ENCODE data around the gene TRAPPC2L. TPM values are rescaled to one million over a fixed set of nuclear protein-coding genes. Genes with fewer than 3 reads are reported as not detected.

The TRAPPC2L gene
- total RNA-seq, 4 donors from 2014 or later: 30.9 to 49.4 (median 35.4) TPM

GRCh38 chr16:88810912-88811768 lies 45.8 kb upstream of the TRAPPC2L start:
- TF ChIP-seq CTCF (IDR thresholded peaks at IDR 0.05; ENCODE audit: low read depth): no peak

DNA sequence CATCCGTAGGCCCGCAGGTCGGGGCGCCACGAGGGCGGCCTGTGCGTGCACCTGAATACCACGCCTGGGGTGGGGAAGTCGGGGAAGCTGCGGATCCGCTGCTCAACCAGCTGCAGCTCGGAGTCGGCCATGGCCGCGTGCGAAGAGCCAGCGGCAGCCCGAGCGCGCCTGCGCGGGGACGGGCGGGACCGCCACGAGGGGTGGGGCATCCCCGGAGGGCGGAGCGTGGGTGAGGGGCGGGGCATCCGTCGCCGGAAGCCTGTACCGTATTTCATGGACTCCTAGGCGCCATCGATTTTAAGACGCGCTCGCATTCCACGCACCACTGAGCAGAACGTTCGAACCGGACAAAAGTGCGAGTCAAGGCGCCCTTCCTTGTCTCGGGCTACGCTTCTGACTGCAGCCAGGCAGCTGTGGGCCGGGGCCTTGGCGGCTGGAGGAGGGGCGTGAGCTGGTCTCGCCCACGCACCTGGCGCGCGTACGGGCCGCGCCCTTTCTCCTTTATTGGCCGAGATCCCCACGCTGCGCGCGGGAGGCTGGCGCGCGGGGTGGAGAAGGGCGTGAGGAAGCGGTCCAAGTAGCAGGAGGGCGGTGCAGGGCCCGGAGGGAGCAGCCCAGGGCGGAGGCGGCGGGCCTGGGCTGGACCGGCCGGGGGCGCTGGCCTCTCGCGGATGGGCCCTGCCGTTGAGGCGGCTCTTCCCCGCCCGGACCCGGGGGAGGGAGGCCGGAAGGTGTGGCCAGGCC lies 45.0 kb upstream of the TRAPPC2L start, which contains the start of gene APRT:
TSS of gene APRT (minus strand) at position 160 of the 744 bp plus-strand sequence. CDS start at position 131, 29 bp downstream.
- no peak for TF ChIP-seq CTCF (IDR thresholded peaks at IDR 0.05; ENCODE audit: low read depth)

DNA sequence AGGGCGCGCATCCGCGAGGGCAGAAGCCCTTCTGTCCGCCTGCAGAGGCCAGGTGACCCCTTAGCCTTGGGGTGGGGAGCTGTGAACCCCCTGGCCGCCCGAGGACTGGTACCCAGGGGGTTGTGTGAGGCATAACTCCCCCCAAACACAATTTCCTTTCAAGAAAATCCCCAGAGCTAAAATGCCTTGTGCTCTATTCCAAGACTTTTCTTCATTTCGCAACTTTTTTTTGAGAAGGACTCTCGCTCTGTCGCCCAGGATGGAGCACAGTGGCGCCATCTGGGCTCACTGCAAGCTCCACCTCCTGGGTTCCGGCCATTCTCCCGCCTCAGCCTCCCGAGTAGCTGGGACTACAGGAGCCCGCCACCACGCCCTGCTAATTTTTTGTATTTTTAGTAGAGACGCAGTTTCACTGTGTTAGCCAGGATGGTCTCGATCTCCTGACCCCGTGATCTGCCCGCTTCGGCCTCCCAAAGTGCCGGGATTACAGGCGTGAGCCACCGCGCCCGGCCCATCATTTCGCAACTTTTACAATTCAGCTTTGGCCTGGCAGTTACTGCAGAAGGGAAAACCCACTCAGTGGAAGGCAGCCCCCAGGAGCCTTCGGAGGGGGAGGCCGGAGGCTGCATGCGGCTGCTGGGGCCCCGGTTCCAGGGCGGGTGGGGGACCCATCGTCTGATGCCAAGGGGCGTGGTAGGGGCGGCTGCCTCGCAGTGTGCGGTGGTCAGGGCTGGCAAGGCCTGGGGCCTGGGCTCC lies 44.2 kb upstream of the TRAPPC2L start:
- no peak for TF ChIP-seq CTCF (IDR thresholded peaks at IDR 0.05; ENCODE audit: low read depth)

DNA sequence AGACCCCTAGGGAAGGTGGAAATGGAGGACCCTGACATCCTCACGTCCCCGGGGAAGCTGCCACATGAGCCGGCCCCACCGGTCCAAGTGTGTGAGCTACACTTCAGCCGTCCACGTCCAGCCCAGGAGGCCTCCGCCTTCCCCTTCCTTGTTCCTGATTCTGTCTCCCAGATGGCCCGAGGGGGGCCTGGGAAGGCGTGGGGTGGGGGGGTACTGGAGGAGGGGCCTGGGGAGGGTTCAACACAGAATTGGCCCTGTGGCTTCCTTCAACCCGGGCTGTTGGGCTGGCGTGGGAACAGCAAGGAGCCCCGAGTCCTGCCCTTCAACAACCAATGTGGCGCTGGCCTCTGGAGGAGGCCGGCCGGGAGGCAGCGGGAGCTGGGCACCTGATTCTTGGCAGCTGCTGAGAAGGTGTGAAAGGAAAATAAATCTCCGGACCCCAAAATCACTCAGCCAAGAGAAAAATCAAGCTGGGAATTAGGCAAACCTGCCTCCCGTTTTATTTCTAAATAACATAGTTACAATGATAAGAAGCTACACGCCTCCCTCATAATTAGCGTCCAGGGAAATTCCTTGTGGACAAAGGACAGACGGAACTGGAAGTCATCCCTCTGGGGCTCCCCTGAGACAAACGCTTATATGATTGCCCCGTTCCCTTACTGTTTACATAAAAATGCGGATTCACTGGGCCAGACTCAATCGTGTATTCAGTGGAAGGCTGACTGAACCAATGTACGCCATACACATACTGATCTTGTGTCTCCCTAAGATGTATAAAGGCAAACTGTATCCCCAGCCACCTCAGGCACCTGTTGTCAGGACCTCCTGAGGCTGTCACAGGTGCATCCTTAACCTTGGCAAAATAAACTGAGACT lies 43.4 kb upstream of the TRAPPC2L start:
- TF ChIP-seq CTCF (IDR thresholded peaks at IDR 0.05; ENCODE audit: low read depth): no peak

- TF ChIP-seq CTCF (IDR thresholded peaks at IDR 0.05; ENCODE audit: low read depth): no peak
Measured at GRCh38 chr16:88814144-88814502, 42.8 kb upstream of the TRAPPC2L start.

GRCh38 chr16:88815227-88815626 lies 41.7 kb upstream of the TRAPPC2L start:
- no peak for TF ChIP-seq CTCF (IDR thresholded peaks at IDR 0.05; ENCODE audit: low read depth)

All from subcutaneous adipose tissue (tissue), 4 donors.